ENCODE data around the gene PLK3.
"Not testable (repeated sequence)": the region's sequence is repeated elsewhere in the genome, so short reads cannot be mapped to it uniquely, and the experiment has no call there.

The PLK3 gene

DNA sequence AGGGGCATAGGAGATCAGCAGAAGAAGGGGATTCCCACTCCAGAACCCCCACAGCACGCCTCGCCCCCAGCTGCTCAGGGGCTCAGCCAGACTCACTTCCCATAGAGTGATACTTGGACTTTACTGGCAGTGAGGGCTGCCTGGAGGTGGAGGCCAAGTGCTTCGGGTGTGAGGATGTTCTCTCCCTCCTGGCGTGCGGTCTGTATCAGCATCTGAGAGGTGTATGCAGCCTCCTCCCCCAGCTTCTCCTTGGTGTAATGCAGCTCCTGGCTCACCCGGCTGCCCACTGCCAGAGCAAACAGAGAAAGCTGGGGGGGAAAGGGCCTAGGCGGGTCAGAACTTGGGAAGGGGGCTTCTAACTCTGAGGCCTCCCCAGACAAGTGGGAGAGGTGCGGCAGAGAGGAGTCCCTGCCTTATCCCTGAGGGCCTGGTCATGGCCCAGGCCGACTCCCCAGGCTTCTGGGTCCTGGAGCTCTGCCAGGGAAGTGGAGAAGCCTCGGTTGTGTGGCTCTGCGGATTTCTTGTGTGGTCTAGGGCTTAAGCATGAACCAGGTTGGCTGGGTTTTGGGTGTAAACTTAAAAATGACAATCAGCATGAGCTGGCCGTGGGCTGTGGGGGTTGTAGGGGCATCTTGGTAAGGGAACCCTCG is 32.0 kb downstream of the PLK3 start:
- TF ChIP-seq, protein P1, sequence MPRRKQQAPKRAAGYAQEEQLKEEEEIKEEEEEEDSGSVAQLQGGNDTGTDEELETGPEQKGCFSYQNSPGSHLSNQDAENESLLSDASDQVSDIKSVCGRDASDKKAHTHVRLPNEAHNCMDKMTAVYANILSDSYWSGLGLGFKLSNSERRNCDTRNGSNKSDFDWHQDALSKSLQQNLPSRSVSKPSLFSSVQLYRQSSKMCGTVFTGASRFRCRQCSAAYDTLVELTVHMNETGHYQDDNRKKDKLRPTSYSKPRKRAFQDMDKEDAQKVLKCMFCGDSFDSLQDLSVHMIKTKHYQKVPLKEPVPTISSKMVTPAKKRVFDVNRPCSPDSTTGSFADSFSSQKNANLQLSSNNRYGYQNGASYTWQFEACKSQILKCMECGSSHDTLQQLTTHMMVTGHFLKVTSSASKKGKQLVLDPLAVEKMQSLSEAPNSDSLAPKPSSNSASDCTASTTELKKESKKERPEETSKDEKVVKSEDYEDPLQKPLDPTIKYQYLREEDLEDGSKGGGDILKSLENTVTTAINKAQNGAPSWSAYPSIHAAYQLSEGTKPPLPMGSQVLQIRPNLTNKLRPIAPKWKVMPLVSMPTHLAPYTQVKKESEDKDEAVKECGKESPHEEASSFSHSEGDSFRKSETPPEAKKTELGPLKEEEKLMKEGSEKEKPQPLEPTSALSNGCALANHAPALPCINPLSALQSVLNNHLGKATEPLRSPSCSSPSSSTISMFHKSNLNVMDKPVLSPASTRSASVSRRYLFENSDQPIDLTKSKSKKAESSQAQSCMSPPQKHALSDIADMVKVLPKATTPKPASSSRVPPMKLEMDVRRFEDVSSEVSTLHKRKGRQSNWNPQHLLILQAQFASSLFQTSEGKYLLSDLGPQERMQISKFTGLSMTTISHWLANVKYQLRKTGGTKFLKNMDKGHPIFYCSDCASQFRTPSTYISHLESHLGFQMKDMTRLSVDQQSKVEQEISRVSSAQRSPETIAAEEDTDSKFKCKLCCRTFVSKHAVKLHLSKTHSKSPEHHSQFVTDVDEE (CRISPR knock-in tag; IDR thresholded peaks at IDR 0.05), result no peak
- no peak for ATAC-seq

DNA sequence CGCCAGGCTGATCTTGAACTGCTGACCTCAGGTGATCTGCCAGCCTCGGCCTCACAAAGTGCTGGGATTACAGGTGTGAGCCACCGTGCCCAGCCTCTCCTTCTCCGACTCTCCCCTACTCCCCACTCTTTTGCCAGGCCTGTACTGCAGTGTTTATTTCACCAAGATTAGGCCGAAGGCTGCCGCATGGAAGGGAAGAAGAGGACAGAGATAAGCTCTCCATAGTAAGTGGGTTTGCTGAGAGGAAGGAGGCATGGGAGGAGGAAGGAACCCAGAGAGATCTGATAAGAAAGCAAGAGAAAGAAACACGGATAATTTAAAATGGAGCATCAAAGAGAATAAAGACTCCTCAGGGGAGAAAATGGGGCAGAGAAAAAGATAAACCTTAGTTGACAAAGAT is 34.2 kb downstream of the PLK3 start:
- no peak for ATAC-seq
- TF ChIP-seq, protein P1 (CRISPR knock-in tag; IDR thresholded peaks at IDR 0.05), result no peak
- no peak for TF ChIP-seq ZFP3 (CRISPR knock-in tag; IDR thresholded peaks at IDR 0.05)
- TF ChIP-seq CSDC2 (CRISPR knock-in tag; IDR thresholded peaks at IDR 0.05), result no peak
- TF ChIP-seq, protein P2, sequence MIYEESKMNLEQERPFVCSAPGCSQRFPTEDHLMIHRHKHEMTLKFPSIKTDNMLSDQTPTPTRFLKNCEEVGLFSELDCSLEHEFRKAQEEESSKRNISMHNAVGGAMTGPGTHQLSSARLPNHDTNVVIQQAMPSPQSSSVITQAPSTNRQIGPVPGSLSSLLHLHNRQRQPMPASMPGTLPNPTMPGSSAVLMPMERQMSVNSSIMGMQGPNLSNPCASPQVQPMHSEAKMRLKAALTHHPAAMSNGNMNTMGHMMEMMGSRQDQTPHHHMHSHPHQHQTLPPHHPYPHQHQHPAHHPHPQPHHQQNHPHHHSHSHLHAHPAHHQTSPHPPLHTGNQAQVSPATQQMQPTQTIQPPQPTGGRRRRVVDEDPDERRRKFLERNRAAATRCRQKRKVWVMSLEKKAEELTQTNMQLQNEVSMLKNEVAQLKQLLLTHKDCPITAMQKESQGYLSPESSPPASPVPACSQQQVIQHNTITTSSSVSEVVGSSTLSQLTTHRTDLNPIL (CRISPR knock-in tag; IDR thresholded peaks at IDR 0.05; ENCODE audit: low read depth), result no peak
- TF ChIP-seq, protein P3, sequence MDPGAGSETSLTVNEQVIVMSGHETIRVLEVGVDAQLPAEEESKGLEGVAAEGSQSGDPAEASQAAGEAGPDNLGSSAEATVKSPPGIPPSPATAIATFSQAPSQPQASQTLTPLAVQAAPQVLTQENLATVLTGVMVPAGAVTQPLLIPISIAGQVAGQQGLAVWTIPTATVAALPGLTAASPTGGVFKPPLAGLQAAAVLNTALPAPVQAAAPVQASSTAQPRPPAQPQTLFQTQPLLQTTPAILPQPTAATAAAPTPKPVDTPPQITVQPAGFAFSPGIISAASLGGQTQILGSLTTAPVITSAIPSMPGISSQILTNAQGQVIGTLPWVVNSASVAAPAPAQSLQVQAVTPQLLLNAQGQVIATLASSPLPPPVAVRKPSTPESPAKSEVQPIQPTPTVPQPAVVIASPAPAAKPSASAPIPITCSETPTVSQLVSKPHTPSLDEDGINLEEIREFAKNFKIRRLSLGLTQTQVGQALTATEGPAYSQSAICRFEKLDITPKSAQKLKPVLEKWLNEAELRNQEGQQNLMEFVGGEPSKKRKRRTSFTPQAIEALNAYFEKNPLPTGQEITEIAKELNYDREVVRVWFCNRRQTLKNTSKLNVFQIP (CRISPR knock-in tag; IDR thresholded peaks at IDR 0.05; ENCODE audit: borderline replicate concordance, low read depth), result no peak
- TF ChIP-seq ZNF70 (CRISPR knock-in tag; IDR thresholded peaks at IDR 0.05), result no peak
- no peak for TF ChIP-seq ZNF565 (CRISPR knock-in tag; conservative IDR thresholded peaks at IDR 0.05; ENCODE audit: low read depth)
- TF ChIP-seq ZC3H10 (CRISPR knock-in tag; IDR thresholded peaks at IDR 0.05), result no peak
- no peak for TF ChIP-seq ZFP30 (CRISPR knock-in tag; IDR thresholded peaks at IDR 0.05)
- TF ChIP-seq ESRRG (CRISPR knock-in tag; IDR thresholded peaks at IDR 0.05), result no peak
- TF ChIP-seq SNAI2 (CRISPR knock-in tag; IDR thresholded peaks at IDR 0.05), result no peak
- TF ChIP-seq ISL1 (CRISPR knock-in tag; IDR thresholded peaks at IDR 0.05), result no peak
- TF ChIP-seq PPARA (CRISPR knock-in tag; IDR thresholded peaks at IDR 0.05; ENCODE audit: borderline replicate concordance), result no peak
- TF ChIP-seq ZNF8 (CRISPR knock-in tag; IDR thresholded peaks at IDR 0.05), result no peak
- TF ChIP-seq, protein P4, sequence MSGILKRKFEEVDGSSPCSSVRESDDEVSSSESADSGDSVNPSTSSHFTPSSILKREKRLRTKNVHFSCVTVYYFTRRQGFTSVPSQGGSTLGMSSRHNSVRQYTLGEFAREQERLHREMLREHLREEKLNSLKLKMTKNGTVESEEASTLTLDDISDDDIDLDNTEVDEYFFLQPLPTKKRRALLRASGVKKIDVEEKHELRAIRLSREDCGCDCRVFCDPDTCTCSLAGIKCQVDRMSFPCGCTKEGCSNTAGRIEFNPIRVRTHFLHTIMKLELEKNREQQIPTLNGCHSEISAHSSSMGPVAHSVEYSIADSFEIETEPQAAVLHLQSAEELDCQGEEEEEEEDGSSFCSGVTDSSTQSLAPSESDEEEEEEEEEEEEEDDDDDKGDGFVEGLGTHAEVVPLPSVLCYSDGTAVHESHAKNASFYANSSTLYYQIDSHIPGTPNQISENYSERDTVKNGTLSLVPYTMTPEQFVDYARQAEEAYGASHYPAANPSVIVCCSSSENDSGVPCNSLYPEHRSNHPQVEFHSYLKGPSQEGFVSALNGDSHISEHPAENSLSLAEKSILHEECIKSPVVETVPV (CRISPR knock-in tag; IDR thresholded peaks at IDR 0.05), result no peak
- TF ChIP-seq GLIS3 (CRISPR knock-in tag; IDR thresholded peaks at IDR 0.05), result no peak

DNA sequence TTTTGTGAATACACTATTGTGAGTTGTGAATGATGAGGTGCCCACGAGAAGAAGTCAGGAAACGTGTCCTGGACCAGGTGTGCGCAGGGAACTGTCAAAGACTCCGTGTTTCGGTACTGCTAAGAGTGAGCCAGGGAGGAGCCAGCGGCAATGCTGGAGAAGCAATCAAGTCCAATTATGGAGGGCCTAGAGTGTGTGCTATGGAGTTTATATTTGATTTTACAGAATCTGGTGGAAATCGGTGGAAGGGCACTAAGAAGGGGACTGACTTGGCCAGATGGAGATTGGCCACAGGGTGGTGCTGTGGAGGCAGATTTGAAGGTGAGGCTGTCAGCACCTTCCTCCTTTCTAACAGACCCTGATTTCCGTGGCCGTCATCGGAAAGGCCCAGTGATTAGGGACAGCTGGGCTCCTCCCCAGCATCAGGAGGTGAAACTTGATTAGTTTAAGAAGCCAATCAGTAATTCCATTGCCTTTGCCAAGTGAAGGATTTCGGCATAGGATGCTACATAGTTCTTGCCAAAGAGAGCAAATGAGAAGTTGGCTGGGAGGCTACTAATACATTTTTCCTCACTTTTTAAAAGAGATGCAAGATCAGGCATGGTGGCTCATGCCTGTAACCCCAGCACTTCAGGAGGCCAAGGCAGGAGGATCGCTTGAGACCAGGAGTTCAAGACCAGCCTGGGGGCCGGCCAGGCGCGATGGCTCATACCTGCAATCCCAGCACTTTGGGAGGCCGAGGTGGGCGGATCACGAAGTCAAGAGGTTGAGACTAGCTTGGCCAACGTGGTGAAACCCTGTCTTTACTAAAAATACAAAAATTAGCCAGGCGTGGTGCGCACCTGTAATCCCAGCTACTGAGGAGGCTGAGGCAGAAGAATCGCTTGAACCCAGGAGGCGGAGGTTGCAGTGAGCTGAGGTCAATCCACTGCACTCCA is 35.8 kb downstream of the PLK3 start:
- ATAC-seq, result peak; percentile 95
- TF ChIP-seq ZNF8 (CRISPR knock-in tag; IDR thresholded peaks at IDR 0.05), result no peak
- TF ChIP-seq, protein P2 (CRISPR knock-in tag; IDR thresholded peaks at IDR 0.05; ENCODE audit: low read depth), result no peak
- TF ChIP-seq OSR1 (CRISPR knock-in tag; IDR thresholded peaks at IDR 0.05), result no peak
- TF ChIP-seq TCF4 (CRISPR knock-in tag; IDR thresholded peaks at IDR 0.05; ENCODE audit: borderline replicate concordance), result no peak
- no peak for TF ChIP-seq ZC3H10 (CRISPR knock-in tag; IDR thresholded peaks at IDR 0.05)
- TF ChIP-seq RARB (CRISPR knock-in tag; IDR thresholded peaks at IDR 0.05), result no peak
- TF ChIP-seq BACH2 (CRISPR knock-in tag; IDR thresholded peaks at IDR 0.05; ENCODE audit: borderline replicate concordance), result no peak
- no peak for TF ChIP-seq ESRRG (CRISPR knock-in tag; IDR thresholded peaks at IDR 0.05)
- no peak for TF ChIP-seq CSDC2 (CRISPR knock-in tag; IDR thresholded peaks at IDR 0.05)
- TF ChIP-seq TOX (CRISPR knock-in tag; IDR thresholded peaks at IDR 0.05; ENCODE audit: borderline replicate concordance), result no peak
- TF ChIP-seq, protein P3 (CRISPR knock-in tag; IDR thresholded peaks at IDR 0.05; ENCODE audit: borderline replicate concordance, low read depth), result no peak
- no peak for TF ChIP-seq PPARA (CRISPR knock-in tag; IDR thresholded peaks at IDR 0.05; ENCODE audit: borderline replicate concordance)
- no peak for TF ChIP-seq ISL1 (CRISPR knock-in tag; IDR thresholded peaks at IDR 0.05)

DNA sequence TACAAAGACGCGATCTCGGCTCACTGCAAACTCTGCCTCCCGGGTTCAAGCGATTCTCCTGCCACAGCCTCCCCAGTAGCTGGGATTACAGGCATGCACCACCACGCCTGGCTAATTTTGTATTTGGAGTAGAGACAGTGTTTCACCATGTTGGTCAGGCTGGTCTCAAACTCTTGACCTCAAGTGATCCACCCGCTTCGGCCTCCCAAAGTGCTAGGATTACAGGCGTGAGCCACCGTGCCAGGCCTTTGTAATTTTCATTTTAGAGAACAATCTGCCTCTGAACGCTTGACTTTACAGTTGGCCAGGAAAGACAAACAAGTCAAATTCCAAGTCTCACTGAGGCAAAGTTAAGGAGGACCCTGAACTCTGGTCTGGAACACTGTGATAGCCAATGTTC is 38.1 kb downstream of the PLK3 start:
- ATAC-seq, result not testable (repeated sequence)
